Hematopoietic multipotent progenitor cell treated with erythropoietin and hydrocortisone succinate and interleukin-3 and kit ligand, for 6 days (in vitro differentiated cells): Measurements from ENCODE around the gene PERM1.

Experiments
- DNase-seq: peaks from one replicate; pipeline ENCODE4 v3.0.0-alpha.2; 2015

The PERM1 gene

DNA sequence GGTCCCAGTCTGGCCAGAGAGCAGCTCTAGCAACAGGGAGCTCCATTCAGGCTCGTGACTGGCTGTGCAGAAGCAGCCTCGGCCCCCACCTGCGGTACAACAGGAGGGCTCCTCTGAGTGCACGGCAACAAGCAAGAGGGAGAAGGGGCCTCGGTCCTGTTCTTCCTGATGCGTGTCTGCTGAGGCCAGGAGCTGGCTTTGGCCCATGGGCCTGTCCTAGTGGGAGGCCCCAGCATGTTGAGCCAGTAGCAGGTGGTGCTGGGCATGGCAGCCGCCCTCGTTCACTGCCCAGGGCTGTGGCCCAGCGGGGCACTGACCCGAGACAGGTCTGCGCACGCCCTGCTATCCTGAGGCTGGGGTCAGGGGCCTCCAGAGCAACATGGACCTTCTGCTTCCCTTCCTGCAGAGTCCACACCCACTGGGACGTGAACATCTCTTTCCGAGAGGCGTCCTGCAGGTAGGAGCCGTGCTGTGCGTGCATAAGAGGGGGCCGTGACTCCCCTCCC, 51.2 kb downstream of the PERM1 start:
- no peak for DNase-seq

DNA sequence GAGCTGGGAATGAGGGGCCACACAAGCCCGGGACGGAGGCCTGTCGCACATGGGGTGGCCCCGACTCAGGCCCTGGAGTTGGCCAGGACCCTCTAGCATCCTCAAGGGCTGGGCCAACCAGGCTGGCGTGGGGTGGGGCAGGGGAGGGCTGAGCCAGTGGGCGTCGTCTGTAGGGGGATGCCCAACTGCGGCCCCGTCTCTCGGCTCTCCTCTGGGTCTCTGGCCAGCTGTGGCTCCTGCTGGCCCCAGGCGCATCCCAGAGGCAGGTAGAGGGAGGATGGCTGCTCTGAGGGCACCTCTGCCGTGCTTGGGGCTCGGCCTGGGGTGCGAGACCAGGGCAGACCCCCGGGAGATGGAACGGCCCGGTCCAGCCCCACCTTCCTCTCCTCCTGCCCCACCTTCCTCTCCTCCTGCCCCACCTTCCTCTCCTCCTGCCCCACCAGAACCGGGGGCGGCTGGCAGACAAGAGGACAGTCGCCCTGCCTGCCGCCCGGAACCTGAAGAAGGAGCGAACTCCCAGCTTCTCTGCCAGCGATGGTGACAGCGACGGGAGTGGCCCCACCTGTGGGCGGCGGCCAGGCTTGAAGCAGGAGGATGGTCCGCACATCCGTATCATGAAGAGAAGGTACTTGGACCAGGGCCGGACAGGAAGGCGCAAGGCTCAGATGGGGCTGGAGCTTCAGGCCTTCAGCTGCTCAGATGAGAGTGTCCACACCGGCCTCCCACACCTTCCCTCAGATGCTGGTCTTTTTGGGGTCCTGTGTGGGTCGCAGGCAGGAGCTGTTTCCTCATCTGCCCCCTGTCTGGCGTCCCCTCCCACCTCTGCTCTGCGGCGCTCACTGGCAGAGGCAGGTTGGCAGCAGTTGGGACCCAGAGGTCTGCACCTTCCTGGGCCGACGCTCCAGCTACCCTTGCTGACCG, 51.9 kb downstream of the PERM1 start:
- DNase-seq = no peak

DNA sequence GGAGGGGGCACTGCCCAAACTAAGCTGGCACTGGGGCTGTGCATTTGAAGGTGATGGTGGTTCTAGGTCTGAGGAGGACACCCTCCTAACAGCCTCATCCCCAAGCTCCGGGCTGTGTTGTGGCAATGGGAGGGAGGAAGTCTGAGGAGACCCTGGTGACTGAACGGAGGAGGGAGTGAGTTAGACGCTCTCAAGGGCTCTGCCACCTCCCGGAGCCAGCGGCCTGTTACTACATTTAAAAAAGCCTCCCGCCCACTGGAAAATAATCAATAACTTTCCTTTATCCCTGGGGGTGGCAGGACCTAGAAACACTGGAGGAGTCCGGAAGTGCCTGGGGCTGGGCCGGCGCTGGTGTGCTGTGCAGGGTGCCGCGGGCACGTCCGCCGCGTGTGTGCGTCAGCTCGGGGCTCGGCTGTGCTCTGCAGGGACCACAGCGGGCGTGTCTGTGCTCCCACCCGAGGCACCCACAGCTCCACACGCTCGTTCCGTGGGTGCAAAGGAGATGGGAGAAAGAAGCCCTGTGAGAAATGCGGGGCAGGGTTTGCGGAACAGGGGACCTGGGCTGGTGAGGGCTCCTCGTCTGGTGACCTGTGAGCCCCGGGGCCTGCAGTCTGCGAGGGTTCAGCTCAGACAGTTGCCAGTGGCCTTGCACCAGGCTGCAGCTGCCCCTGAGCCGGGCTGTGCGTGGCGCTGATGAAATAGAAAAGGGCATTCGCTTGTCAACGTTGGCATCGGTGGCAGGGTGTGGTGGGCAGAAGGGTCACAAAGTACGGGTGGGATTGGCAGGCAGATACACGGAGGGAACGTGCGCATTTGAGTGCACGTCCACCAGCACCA, 52.9 kb downstream of the PERM1 start:
- DNase-seq = no peak

DNA sequence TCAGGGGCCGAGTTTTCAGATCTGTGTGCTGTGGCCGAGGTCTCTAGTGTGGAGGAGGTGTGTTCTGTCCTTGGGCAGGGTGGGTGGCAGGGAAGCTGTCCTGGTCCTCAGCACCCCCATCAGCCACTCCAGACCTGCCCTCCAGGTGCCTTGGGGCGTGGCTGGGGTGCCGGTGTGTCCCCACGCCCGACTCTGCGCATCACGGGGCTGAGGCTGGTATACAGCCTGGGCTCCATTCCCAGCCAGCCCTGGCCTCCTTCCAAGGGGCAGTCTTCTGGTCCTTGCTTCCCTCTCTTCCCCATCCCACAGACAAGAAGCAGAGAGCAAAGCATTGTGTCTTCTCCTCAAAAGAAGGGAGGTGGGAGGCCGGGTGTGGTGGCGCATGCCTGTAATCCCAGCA, 54.1 kb downstream of the PERM1 start:
- no peak for DNase-seq

DNA sequence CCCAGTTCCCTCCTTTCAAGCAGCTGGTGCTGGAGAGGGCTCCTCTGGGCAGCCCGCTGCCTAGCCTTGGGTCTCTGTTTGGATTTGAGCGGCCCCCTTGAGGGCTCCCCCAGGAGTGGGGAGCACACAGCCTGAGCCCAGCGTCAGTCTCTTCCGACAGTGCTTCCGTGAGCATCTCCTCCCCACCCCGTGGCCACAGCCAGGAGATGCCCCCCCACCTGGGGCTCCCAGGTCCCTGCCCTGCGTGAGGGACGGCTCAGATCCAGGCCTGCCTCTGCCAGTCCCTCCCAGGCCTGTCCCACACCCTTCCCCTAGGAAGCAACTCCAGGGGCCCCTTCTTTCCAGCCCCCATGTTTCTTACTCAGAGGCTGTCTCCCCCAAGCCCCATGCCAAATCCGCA, 54.7 kb downstream of the PERM1 start:
- DNase-seq = no peak

DNA sequence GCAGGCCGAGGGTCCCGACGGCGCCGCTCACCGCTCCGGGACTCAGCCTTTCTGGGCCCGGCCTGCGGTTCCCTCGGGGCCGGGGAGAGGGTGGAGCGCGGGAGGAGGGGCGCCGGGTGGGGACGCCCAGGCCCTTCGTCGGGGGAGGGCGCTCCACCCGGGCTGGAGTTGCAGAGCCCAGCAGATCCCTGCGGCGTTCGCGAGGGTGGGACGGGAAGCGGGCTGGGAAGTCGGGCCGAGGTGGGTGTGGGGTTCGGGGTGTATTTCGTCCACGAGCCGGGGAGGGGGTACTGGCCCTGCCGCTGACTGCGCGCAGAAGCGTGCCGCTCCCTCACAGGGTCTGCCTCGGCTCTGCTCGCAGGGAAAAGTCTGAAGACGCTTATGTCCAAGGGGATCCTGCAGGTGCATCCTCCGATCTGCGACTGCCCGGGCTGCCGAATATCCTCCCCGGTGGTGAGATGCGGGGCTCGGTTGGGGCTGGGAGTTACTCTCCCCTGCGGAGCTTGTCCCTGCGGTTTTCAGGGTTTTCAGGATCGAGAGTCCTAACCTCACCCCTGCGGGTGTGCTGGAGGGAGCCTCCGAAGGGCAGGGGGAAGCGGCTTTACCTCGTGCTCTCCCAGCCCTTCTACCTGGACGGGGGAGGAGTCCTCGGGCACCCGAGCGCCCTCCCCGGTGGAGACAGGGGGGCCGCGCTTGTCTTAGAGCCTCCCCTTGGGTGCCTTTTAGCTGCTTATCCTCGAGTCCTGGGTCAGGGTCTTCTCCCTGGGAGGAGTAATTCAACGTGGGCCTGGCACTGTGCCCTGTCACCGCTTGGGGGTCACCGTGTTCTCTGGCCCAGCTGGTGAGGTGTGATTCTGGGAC, 56.1 kb downstream of the PERM1 start:
- no peak for DNase-seq
